Glutamatergic neuron (in vitro differentiated cells): ENCODE measurements around the gene ABCC8. TPM values are rescaled to one million over a fixed set of nuclear protein-coding genes. Genes with fewer than 3 reads are reported as not detected.

Experiments used
- DNase-seq: peaks from one replicate; pipeline ENCODE4 v3.0.0; 2022
- H3K27ac Mint-ChIP-seq: one replicate; pipeline ENCODE4 v1.8.0; 2020; ENCODE audit warnings: mild to moderate bottlenecking, mixed read lengths, inconsistent platforms; ENCODE audit not compliant: unreplicated experiment
- H3K27me3 Mint-ChIP-seq: one replicate; pipeline ENCODE4 v1.8.0; 2020; ENCODE audit warnings: mild to moderate bottlenecking, moderate library complexity, mixed read lengths, inconsistent platforms; ENCODE audit not compliant: unreplicated experiment
- H3K36me3 Mint-ChIP-seq: one replicate; pipeline ENCODE4 v1.8.0; 2020; ENCODE audit warnings: mild to moderate bottlenecking, mixed read lengths, inconsistent platforms; ENCODE audit not compliant: unreplicated experiment
- H3K4me1 Mint-ChIP-seq: one replicate; pipeline ENCODE4 v1.8.0; 2020; ENCODE audit warnings: mild to moderate bottlenecking, low read depth, mixed read lengths, inconsistent platforms; ENCODE audit not compliant: unreplicated experiment
- H3K4me3 Mint-ChIP-seq: one replicate; pipeline ENCODE4 v1.8.0; 2020; ENCODE audit warnings: mild to moderate bottlenecking, mixed read lengths, inconsistent platforms; ENCODE audit not compliant: unreplicated experiment
- H3K9me3 Mint-ChIP-seq: one replicate; pipeline ENCODE4 v1.8.0; 2020; ENCODE audit warnings: mild to moderate bottlenecking, moderate library complexity, mixed read lengths, inconsistent platforms; ENCODE audit not compliant: unreplicated experiment
- CTCF ChIP-seq: fragments of 200-600 bp; sonication (generic); IDR thresholded peaks from one replicate; pipeline ENCODE4 v1.5.0; 2021; ENCODE audit not compliant: partially characterized antibody, unreplicated experiment
- total RNA-seq: library from RNA; stranded (reverse); fragmentation: NEBNext Ultra II Directional; extraction: Animal tissue kit (Norgen Biotek cat#: 25700); gene quantifications from one replicate; pipeline ENCODE4 v1.2.1, GENCODE V29; 2021; ENCODE audit not compliant: unreplicated experiment

Gene ABCC8
- total RNA-seq, 1 donor from 2014 or later = 5.7 TPM

GRCh38 chr11:17423533-17424310 lies 52.9 kb downstream of the ABCC8 start:
- no peak for TF ChIP-seq CTCF
- H3K36me3 Mint-ChIP-seq = no peaks in the 10 kb centered on the region
- no peak overlapping the region for H3K4me3 Mint-ChIP-seq
- peaks cover 21% of the 10 kb centered on the region for H3K4me1 Mint-ChIP-seq
- DNase-seq = no peak
- peaks cover 4% of the 10 kb centered on the region for H3K27me3 Mint-ChIP-seq
- H3K27ac Mint-ChIP-seq = no peak overlapping the region
- peaks cover 4% of the 10 kb centered on the region for H3K9me3 Mint-ChIP-seq

- no peak for DNase-seq
- Mint-ChIP-seq H3K9me3 (peaks cover 3% of the 10 kb centered on the region), H3K27ac (no peak overlapping the region), H3K36me3 (no peaks in the 10 kb centered on the region), H3K4me1 (peaks cover 17% of the 10 kb centered on the region), H3K4me3 (no peak overlapping the region), H3K27me3 (peaks cover 3% of the 10 kb centered on the region)
- no peak for TF ChIP-seq CTCF
Measured at GRCh38 chr11:17421781-17422180, 54.9 kb downstream of the ABCC8 start.

- Mint-ChIP-seq H3K27ac (no peak overlapping the region), H3K27me3 (peaks cover 3% of the 10 kb centered on the region), H3K9me3 (peaks cover 3% of the 10 kb centered on the region), H3K4me1 (peaks cover 17% of the 10 kb centered on the region), H3K36me3 (no peaks in the 10 kb centered on the region), H3K4me3 (no peak overlapping the region)
- DNase-seq = no peak
- TF ChIP-seq CTCF = no peak
Measured at GRCh38 chr11:17418444-17419081, 58.1 kb downstream of the ABCC8 start.

- no peak for TF ChIP-seq CTCF
- Mint-ChIP-seq H3K9me3 (peaks cover 3% of the 10 kb centered on the region), H3K27ac (no peak overlapping the region), H3K27me3 (peaks cover 2% of the 10 kb centered on the region), H3K4me1 (peaks cover 12% of the 10 kb centered on the region), H3K36me3 (no peaks in the 10 kb centered on the region), H3K4me3 (no peak overlapping the region)
- DNase-seq = no peak
Measured at GRCh38 chr11:17416492-17416891, 60.2 kb downstream of the ABCC8 start.

GRCh38 chr11:17415523-17416104 lies 61.0 kb downstream of the ABCC8 start:
- peaks cover 5% of the 10 kb centered on the region for H3K4me1 Mint-ChIP-seq
- DNase-seq = no peak
- H3K36me3 Mint-ChIP-seq = no peaks in the 10 kb centered on the region
- no peak overlapping the region for H3K4me3 Mint-ChIP-seq
- H3K27me3 Mint-ChIP-seq = peaks cover 3% of the 10 kb centered on the region
- no peak overlapping the region for H3K27ac Mint-ChIP-seq
- TF ChIP-seq CTCF = no peak
- peaks cover 3% of the 10 kb centered on the region for H3K9me3 Mint-ChIP-seq
